Esophagus squamous epithelium (tissue), 4 donors: ENCODE results near the gene NXN.

Experiments used
- CTCF ChIP-seq, 6 experiments: fragments of 450-650 bp in 4 of 6; fragments of 200-600 bp in 2 of 6; sonication (generic) in 2 of 6; IDR thresholded peaks; one replicate each; pipeline ENCODE4 v1.5.1; 2016 to 2019; ENCODE audit warnings: antibody characterized with exemption in 6 of 6, mild to moderate bottlenecking in 4 of 6, moderate library complexity in 4 of 6
- POLR2A ChIP-seq, 4 donors: fragments of 450-650 bp; IDR thresholded peaks; one replicate each; pipeline ENCODE4 v1.6.1; 2017; ENCODE audit warnings: antibody characterized with exemption in 4 of 4, mild to moderate bottlenecking in 4 of 4, moderate library complexity in 3 of 4

- TF ChIP-seq CTCF (IDR thresholded peaks at IDR 0.05) (no peak), POLR2A (IDR thresholded peaks at IDR 0.05) (no peak)
Measured at GRCh38 chr17:807523-808294, 171.9 kb downstream of the NXN start.
